Measurements from ENCODE around the gene NEUROD6.

DNA sequence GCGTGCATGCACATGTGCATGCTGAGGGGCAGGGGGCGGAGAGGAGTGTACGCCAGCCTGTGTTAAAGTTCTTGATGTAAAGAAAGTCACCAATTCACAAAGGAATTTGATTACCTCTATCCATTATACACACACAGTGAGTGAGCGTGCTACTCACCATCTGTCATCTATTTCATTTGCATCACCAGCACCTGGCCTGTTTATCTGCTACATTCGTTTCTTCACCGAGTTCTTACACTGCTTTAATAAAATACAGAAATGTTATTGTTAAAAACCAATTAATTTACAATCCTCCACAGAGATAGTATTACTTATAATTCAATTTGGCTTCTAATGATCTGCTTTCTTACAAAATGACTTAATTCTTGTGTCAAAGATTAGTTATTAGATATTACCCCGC lies 32.6 kb downstream of the NEUROD6 start:
- no peak for TF ChIP-seq EZH2phosphoT487 (IDR thresholded peaks at IDR 0.05; ENCODE audit: borderline replicate concordance, low read depth, low read length)
- TF ChIP-seq, protein P1, sequence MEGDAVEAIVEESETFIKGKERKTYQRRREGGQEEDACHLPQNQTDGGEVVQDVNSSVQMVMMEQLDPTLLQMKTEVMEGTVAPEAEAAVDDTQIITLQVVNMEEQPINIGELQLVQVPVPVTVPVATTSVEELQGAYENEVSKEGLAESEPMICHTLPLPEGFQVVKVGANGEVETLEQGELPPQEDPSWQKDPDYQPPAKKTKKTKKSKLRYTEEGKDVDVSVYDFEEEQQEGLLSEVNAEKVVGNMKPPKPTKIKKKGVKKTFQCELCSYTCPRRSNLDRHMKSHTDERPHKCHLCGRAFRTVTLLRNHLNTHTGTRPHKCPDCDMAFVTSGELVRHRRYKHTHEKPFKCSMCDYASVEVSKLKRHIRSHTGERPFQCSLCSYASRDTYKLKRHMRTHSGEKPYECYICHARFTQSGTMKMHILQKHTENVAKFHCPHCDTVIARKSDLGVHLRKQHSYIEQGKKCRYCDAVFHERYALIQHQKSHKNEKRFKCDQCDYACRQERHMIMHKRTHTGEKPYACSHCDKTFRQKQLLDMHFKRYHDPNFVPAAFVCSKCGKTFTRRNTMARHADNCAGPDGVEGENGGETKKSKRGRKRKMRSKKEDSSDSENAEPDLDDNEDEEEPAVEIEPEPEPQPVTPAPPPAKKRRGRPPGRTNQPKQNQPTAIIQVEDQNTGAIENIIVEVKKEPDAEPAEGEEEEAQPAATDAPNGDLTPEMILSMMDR (conservative IDR thresholded peaks at IDR 0.05; ENCODE audit: low read length), result no peak
